ENCODE measurements around the gene ARPC2.
"Not testable (repeated sequence)": the region's sequence is repeated elsewhere in the genome, so short reads cannot be mapped to it uniquely, and the experiment has no call there.

ARPC2 gene

DNA sequence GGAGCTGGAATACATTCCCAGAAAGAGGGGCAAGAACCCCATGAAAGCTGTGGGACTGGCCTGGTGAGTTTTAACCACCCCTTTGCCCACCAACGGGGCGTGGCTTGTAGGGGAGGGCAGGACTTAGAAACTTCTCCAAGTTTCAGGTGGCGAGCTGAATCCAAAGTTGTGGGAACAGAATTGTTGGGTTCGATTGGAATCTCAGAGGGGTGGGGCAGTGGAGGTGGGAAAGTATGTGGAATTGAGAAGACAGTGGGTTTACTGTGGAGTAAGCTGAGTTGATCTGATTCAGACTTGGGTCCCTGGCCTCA is 54.5 kb downstream of the ARPC2 start:
- peak in 1 of 2 experiments; percentile 25 for DNase-seq (ENCODE audit: low read depth in 1 of 2, low spot score in 1 of 2)
- TF ChIP-seq JUND (IDR thresholded peaks at IDR 0.05; ENCODE audit: low read depth) = no peak
- in situ Hi-C loops (cut with HindIII; ENCODE audit: low pct_unique_long_range_greater_than_20kb, low sequenced_read_pairs) = no loop called here

DNA sequence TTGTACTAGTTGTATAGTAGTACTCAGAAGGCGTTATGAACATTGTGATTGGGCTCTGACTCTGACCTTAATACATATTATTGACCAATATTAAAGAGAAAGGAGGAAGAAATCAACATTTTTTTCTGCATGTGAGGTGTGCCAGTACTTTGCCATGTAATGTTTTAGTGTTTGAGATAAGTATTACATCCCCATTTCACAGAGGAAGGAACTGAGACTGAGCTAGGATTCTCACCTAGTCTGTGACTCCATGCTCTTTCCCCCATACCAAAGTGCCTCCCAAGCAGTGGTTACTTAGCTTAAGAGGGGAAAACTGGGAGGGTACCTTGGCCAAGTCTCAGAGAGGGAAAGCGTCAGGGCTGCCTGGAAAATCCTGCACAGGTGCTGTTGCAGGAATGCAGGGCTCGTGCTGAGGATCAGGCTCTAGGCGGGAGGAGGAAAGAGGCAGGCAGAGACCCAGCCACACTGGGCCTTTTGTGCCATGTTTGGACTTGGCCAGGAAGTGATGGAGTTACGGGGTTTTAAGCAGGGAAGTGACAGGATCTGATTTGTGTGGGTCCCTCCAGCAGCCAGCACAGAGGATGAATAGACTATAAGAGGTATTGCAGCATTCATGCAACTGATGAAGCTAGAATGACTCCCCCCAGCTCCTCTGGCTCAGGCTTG is 55.0 kb downstream of the ARPC2 start:
- in situ Hi-C loops (cut with HindIII; ENCODE audit: low pct_unique_long_range_greater_than_20kb, low sequenced_read_pairs) = no loop called here
- DNase-seq (ENCODE audit: low read depth in 1 of 2, low spot score in 1 of 2) = no peak
- no peak for TF ChIP-seq JUND (IDR thresholded peaks at IDR 0.05; ENCODE audit: low read depth)

- DNase-seq (ENCODE audit: low read depth in 1 of 2, low spot score in 1 of 2) = peak; percentile 55 to 81
- in situ Hi-C loops (cut with HindIII; ENCODE audit: low pct_unique_long_range_greater_than_20kb, low sequenced_read_pairs) = no loop called here
- TF ChIP-seq JUND (IDR thresholded peaks at IDR 0.05; ENCODE audit: low read depth) = no peak
Observed at GRCh38 chr2:218272531-218273212, 55.7 kb downstream of the ARPC2 start.

- in situ Hi-C loops (cut with HindIII; ENCODE audit: low pct_unique_long_range_greater_than_20kb, low sequenced_read_pairs); DNase-seq (ENCODE audit: low read depth in 1 of 2, low spot score in 1 of 2): not testable (repeated sequence)
Observed at GRCh38 chr2:218273214-218273907, 56.4 kb downstream of the ARPC2 start.

DNA sequence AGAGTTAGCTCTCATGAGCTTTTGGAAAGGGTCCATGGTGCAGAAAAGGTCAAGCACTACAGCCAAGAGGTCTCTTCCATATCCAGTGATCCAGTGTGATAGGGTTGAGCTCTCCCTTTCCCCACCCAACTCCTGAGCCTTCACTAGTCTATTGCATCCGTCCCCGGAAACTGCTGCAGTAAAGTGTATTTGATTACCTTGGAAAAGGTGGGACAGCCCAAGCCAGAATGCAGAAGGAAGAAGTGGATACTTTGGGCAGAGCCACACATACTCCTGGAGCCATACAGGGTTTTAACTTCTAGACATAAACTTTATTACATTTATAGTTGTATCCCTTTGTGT is 56.9 kb downstream of the ARPC2 start:
- DNase-seq (ENCODE audit: low read depth in 1 of 2, low spot score in 1 of 2) = no peak
- TF ChIP-seq JUND (IDR thresholded peaks at IDR 0.05; ENCODE audit: low read depth) = no peak
- in situ Hi-C loops (cut with HindIII; ENCODE audit: low pct_unique_long_range_greater_than_20kb, low sequenced_read_pairs) = no loop called here

- no peak for TF ChIP-seq JUND (IDR thresholded peaks at IDR 0.05; ENCODE audit: low read depth)
- in situ Hi-C loops (cut with HindIII; ENCODE audit: low pct_unique_long_range_greater_than_20kb, low sequenced_read_pairs) = no loop called here
- no peak for DNase-seq (ENCODE audit: low read depth in 1 of 2, low spot score in 1 of 2)
Observed at GRCh38 chr2:218274586-218274985, 57.6 kb downstream of the ARPC2 start.

GRCh38 chr2:218275371-218276072 is 58.5 kb downstream of the ARPC2 start:
- in situ Hi-C loops (cut with HindIII; ENCODE audit: low pct_unique_long_range_greater_than_20kb, low sequenced_read_pairs) = no loop called here

DNA sequence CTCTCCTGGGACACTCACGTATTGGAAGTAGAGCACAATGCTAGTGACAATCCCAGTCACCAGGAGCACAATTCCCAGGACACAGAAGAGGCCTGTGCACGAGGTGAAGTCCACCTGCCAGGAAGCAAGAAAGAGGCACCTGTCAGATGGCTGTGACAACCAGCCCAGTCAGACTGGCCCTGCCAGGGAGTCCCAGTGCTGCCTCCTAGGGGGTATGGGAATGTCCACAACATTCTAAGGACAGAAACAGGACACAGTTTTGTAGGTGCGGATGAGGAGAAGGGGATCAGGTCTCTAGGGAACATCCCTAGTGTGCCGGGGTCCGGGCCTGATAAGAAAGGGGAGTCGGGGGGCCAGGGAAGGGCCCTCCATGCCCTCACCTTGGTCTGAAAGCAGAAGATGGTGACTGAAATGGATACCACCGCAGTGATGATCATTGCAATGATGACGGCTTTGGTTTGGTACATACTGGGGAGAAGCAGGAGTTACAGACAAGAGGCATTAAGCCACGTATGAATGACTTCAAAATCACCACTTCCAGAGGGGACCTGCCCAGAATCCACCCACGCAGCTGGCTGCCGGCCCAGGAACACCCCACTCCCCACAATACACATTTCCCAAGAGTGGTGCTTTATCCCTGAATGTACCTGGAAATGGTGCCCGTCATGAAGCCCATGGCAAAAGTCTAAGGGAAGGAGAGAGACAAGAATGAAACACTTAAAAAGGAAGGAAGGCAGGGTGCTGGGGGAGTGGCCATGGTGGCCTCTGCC is 60.2 kb downstream of the ARPC2 start:
- peak; percentile 37 to 66 for DNase-seq (ENCODE audit: low read depth in 1 of 2, low spot score in 1 of 2)
- in situ Hi-C loops (cut with HindIII; ENCODE audit: low pct_unique_long_range_greater_than_20kb, low sequenced_read_pairs) = no loop called here
- no peak for TF ChIP-seq JUND (IDR thresholded peaks at IDR 0.05; ENCODE audit: low read depth)

More at GRCh38 chr2:218275371-218276072, 58.5 kb downstream of the ARPC2 start:
- no peak for DNase-seq (ENCODE audit: low read depth in 1 of 2, low spot score in 1 of 2)
- TF ChIP-seq JUND (IDR thresholded peaks at IDR 0.05; ENCODE audit: low read depth) = no peak

DNA sequence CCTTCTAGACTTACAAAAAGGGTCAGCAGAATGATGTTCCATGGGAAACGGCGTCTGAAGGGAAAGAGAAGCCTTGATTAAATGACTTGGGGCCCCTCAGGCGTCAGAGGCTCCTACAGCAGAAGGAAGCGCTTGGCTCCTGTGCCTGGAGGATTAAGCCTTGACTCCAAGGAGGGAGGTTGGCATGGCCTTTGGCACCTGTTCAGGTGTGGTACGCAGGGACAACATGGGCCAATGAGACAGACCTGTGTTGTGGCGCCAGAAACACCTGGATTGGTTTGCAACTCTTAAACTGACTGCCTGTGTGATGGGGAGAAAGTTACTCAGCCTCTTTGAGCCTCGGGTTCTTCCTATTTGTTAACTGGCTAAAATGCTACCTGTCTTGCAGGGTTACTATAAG is 60.9 kb downstream of the ARPC2 start:
- no peak for DNase-seq (ENCODE audit: low read depth in 1 of 2, low spot score in 1 of 2)
- in situ Hi-C loops (cut with HindIII; ENCODE audit: low pct_unique_long_range_greater_than_20kb, low sequenced_read_pairs) = no loop called here
- no peak for TF ChIP-seq JUND (IDR thresholded peaks at IDR 0.05; ENCODE audit: low read depth)

- TF ChIP-seq JUND (IDR thresholded peaks at IDR 0.05; ENCODE audit: low read depth) = no peak
- in situ Hi-C loops (cut with HindIII; ENCODE audit: low pct_unique_long_range_greater_than_20kb, low sequenced_read_pairs) = no loop called here
- DNase-seq (ENCODE audit: low read depth in 1 of 2, low spot score in 1 of 2) = no peak
Observed at GRCh38 chr2:218278531-218279360, 61.8 kb downstream of the ARPC2 start.

DNA sequence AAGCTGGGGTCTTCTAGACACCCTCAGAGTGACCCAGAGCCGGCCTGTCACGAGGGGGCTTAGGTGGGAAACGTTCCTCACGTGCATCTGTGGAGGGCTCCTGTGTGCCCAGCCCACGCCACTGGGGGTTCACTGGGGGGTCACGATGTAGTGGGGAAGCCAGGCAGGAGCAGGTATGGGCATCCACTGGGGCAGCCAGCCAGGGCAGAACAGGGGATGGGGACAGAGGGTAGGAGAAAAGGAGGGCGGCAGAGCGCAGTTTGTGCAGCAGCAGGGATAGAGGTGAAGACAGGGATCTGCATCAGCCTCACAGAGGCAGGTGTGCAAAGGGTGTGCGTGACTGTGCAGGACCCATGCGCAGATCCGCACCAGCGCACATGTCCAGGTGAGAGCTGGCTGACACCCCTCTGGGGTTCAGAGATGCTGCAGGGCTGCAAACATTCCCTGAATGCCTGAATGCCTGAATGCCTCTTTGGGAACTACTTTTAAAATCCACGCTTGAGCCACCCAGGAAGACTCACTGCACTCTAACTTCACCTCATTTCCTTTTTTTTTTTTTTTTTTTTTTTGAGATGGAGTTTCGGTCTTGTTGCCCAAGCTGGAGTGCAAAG is 63.4 kb downstream of the ARPC2 start:
- in situ Hi-C loops (cut with HindIII; ENCODE audit: low pct_unique_long_range_greater_than_20kb, low sequenced_read_pairs) = no loop called here
- DNase-seq (ENCODE audit: low read depth in 1 of 2, low spot score in 1 of 2) = no peak
- TF ChIP-seq JUND (IDR thresholded peaks at IDR 0.05; ENCODE audit: low read depth) = no peak

Data from T47D (cell line).